Mesendoderm (in vitro differentiated cells): ENCODE measurements around the gene MAB21L4.

Experiments used
- DNase-seq: peaks from one replicate; pipeline ENCODE4 v3.0.0; 2013
- H2AK5ac ChIP-seq: 2 replicates; pipeline ENCODE4 v1.6.1; 2013; ENCODE audit warnings: low read length, inconsistent platforms
- H2BK120ac ChIP-seq: 2 replicates; pipeline ENCODE4 v1.6.1; 2013; ENCODE audit warnings: low read depth, mild to moderate bottlenecking, low read length, moderate library complexity, mixed read lengths
- H2BK15ac ChIP-seq: replicated peaks from 2 replicates; pipeline ENCODE4 v1.6.1; 2013; ENCODE audit warnings: low read depth, mild to moderate bottlenecking, moderate library complexity
- H2BK5ac ChIP-seq: 2 replicates; pipeline ENCODE4 v1.6.1; 2013; ENCODE audit warnings: low read length, inconsistent platforms
- H3K18ac ChIP-seq: 2 replicates; pipeline ENCODE4 v1.6.1; 2013; ENCODE audit warnings: mild to moderate bottlenecking, low read length, mixed read lengths
- H3K23ac ChIP-seq: one replicate; pipeline ENCODE4 v1.6.1; 2013; ENCODE audit warnings: low read length
- H3K27ac ChIP-seq: 2 replicates; pipeline ENCODE4 v1.5.1; 2013; ENCODE audit warnings: low read depth, mild to moderate bottlenecking, inconsistent platforms, low read length, moderate library complexity
- H3K27me3 ChIP-seq: 2 replicates; pipeline ENCODE4 v1.6.1; 2013; ENCODE audit warnings: low read length, control low read depth, mild to moderate bottlenecking, inconsistent platforms; ENCODE audit not compliant: insufficient read depth, poor library complexity
- H3K36me3 ChIP-seq: 2 replicates; pipeline ENCODE4 v1.6.1; 2013; ENCODE audit warnings: low read length, inconsistent platforms; ENCODE audit not compliant: control insufficient read depth, insufficient read depth
- H3K4ac ChIP-seq: one replicate; pipeline ENCODE4 v1.6.1; 2013; ENCODE audit warnings: low read depth, mild to moderate bottlenecking, low read length, moderate library complexity
- H3K4me1 ChIP-seq: 2 replicates; pipeline ENCODE4 v1.6.1; 2013; ENCODE audit warnings: low read depth, low read length, inconsistent platforms; ENCODE audit not compliant: control insufficient read depth
- H3K4me2 ChIP-seq: 2 replicates; pipeline ENCODE4 v1.6.1; 2013; ENCODE audit warnings: low read length
- H3K4me3 ChIP-seq: 2 replicates; pipeline ENCODE4 v1.5.1; 2013; ENCODE audit warnings: mild to moderate bottlenecking, low read length
- H3K56ac ChIP-seq: one replicate; pipeline ENCODE4 v1.6.1; 2013; ENCODE audit warnings: low read length
- H3K79me1 ChIP-seq: 2 replicates; pipeline ENCODE4 v1.6.1; 2013; ENCODE audit warnings: low read length, inconsistent platforms
- H3K79me2 ChIP-seq: 2 replicates; pipeline ENCODE4 v1.6.1; 2013; ENCODE audit warnings: mild to moderate bottlenecking, low read length; ENCODE audit not compliant: control insufficient read depth, insufficient read depth
- H3K9ac ChIP-seq: 2 replicates; pipeline ENCODE4 v1.6.1; 2013; ENCODE audit warnings: low read length, inconsistent platforms
- H4K5ac ChIP-seq: one replicate; pipeline ENCODE4 v1.6.1; 2013; ENCODE audit warnings: low read length
- H4K8ac ChIP-seq: one replicate; pipeline ENCODE4 v1.6.1; 2013; ENCODE audit warnings: low read depth, mild to moderate bottlenecking, control low read depth, low read length, moderate library complexity
- WGBS: extraction: QIAGEN DNeasy Blood & Tissue Kit; methylation state at CpG from one replicate; pipeline ENCODE4 v1.1.7; 2013; ENCODE audit warnings: low lambda C conversion rate, missing lambda C conversion rate; ENCODE audit not compliant: insufficient coverage; ENCODE audit errors: extremely low coverage; 5-methylcytosine and 5-hydroxymethylcytosine counted together

The MAB21L4 gene

GRCh38 chr2:240933048-240933965 is 37.4 kb upstream of the MAB21L4 start:
- Histone ChIP-seq H3K27ac (no peak overlapping the region), H3K79me1 (no peaks in the 10 kb centered on the region), H2BK5ac (no peak overlapping the region), H3K9ac (no peak overlapping the region), H2BK120ac (no peak overlapping the region), H3K18ac (no peak overlapping the region), H3K36me3 (no peaks in the 10 kb centered on the region), H3K79me2 (no peaks in the 10 kb centered on the region), H3K27me3 (no peaks in the 10 kb centered on the region), H3K4me3 (no peak overlapping the region), H3K4me2 (no peak overlapping the region), H2BK15ac (no peak overlapping the region), H3K23ac (no peak overlapping the region), H4K5ac (no peak overlapping the region), H4K8ac (no peak overlapping the region), H3K4ac (no peak overlapping the region), H2AK5ac (no peak overlapping the region), H3K56ac (no peak overlapping the region), H3K4me1 (no peaks in the 10 kb centered on the region)
- no CpG with 5 or more reads among the region's 30 CpGs for WGBS
- DNase-seq = no peak

- Histone ChIP-seq H3K27me3 (no peaks in the 10 kb centered on the region), H3K27ac (no peak overlapping the region), H4K8ac (no peak overlapping the region), H2AK5ac (no peak overlapping the region), H3K4me1 (no peaks in the 10 kb centered on the region), H3K18ac (no peak overlapping the region), H2BK120ac (no peak overlapping the region), H3K36me3 (no peaks in the 10 kb centered on the region), H4K5ac (no peak overlapping the region), H3K56ac (no peak overlapping the region), H2BK15ac (no peak overlapping the region), H2BK5ac (no peak overlapping the region), H3K79me1 (no peaks in the 10 kb centered on the region), H3K4ac (no peak overlapping the region), H3K4me2 (no peak overlapping the region), H3K23ac (no peak overlapping the region), H3K79me2 (no peaks in the 10 kb centered on the region), H3K9ac (no peak overlapping the region), H3K4me3 (no peak overlapping the region)
- no CpG with 5 or more reads among the region's 11 CpGs for WGBS
- no peak for DNase-seq
Observed at GRCh38 chr2:240932724-240933047, 36.7 kb upstream of the MAB21L4 start.

- Histone ChIP-seq H2AK5ac (no peak overlapping the region), H3K36me3 (no peaks in the 10 kb centered on the region), H4K8ac (no peak overlapping the region), H3K79me1 (no peaks in the 10 kb centered on the region), H4K5ac (no peak overlapping the region), H3K23ac (no peak overlapping the region), H3K18ac (no peak overlapping the region), H2BK5ac (no peak overlapping the region), H2BK120ac (no peak overlapping the region), H2BK15ac (no peak overlapping the region), H3K27me3 (no peaks in the 10 kb centered on the region), H3K4ac (no peak overlapping the region), H3K56ac (no peak overlapping the region), H3K4me2 (no peak overlapping the region), H3K9ac (no peak overlapping the region), H3K4me1 (no peaks in the 10 kb centered on the region), H3K27ac (no peak overlapping the region), H3K4me3 (no peak overlapping the region), H3K79me2 (no peaks in the 10 kb centered on the region)
- DNase-seq = no peak
- WGBS = no CpG with 5 or more reads among the region's 21 CpGs
Observed at GRCh38 chr2:240932001-240932723, 36.2 kb upstream of the MAB21L4 start.

GRCh38 chr2:240931319-240931949 is 35.5 kb upstream of the MAB21L4 start:
- no peak overlapping the region for H3K23ac ChIP-seq
- H3K4me2 ChIP-seq = no peak overlapping the region
- H3K79me1 ChIP-seq = no peaks in the 10 kb centered on the region
- no peak overlapping the region for H3K9ac ChIP-seq
- H2BK5ac ChIP-seq = no peak overlapping the region
- WGBS = no CpG with 5 or more reads among the region's 11 CpGs
- no peak overlapping the region for H3K4me3 ChIP-seq
- no peak overlapping the region for H3K18ac ChIP-seq
- DNase-seq = no peak
- no peak overlapping the region for H2BK15ac ChIP-seq
- no peak overlapping the region for H3K27ac ChIP-seq
- H3K56ac ChIP-seq = no peak overlapping the region
- no peak overlapping the region for H2AK5ac ChIP-seq
- H2BK120ac ChIP-seq = no peak overlapping the region
- H3K36me3 ChIP-seq = no peaks in the 10 kb centered on the region
- H4K8ac ChIP-seq = no peak overlapping the region
- no peak overlapping the region for H4K5ac ChIP-seq
- H3K4ac ChIP-seq = no peak overlapping the region
- H3K27me3 ChIP-seq = no peaks in the 10 kb centered on the region
- H3K79me2 ChIP-seq = no peaks in the 10 kb centered on the region
- no peaks in the 10 kb centered on the region for H3K4me1 ChIP-seq

GRCh38 chr2:240930631-240931318 is 34.8 kb upstream of the MAB21L4 start:
- no peak overlapping the region for H4K8ac ChIP-seq
- no peaks in the 10 kb centered on the region for H3K27me3 ChIP-seq
- no peaks in the 10 kb centered on the region for H3K79me2 ChIP-seq
- H2BK120ac ChIP-seq = no peak overlapping the region
- no peak overlapping the region for H3K23ac ChIP-seq
- H2BK5ac ChIP-seq = no peak overlapping the region
- no peak overlapping the region for H3K27ac ChIP-seq
- H3K9ac ChIP-seq = no peak overlapping the region
- H3K4me3 ChIP-seq = no peak overlapping the region
- no CpG with 5 or more reads among the region's 26 CpGs for WGBS
- H3K4ac ChIP-seq = no peak overlapping the region
- no peak overlapping the region for H2BK15ac ChIP-seq
- H3K18ac ChIP-seq = no peak overlapping the region
- H3K4me1 ChIP-seq = no peaks in the 10 kb centered on the region
- no peak for DNase-seq
- no peak overlapping the region for H2AK5ac ChIP-seq
- H3K79me1 ChIP-seq = no peaks in the 10 kb centered on the region
- H3K56ac ChIP-seq = no peak overlapping the region
- H3K36me3 ChIP-seq = no peaks in the 10 kb centered on the region
- H3K4me2 ChIP-seq = no peak overlapping the region
- H4K5ac ChIP-seq = no peak overlapping the region
